Hepatocyte (in vitro differentiated cells): ENCODE results near the gene POF1B. TPM values are rescaled to one million over a fixed set of nuclear protein-coding genes. Genes with fewer than 3 reads are reported as not detected.

Source experiments
- DNase-seq: peaks from one replicate; pipeline ENCODE4 v3.0.0-alpha.2; 2016; ENCODE audit warnings: low spot score
- H2AFZ ChIP-seq: fragments of 200-600 bp; sonication (generic); 2 replicates; pipeline ENCODE4 v1.6.0; 2016; ENCODE audit warnings: antibody characterized with exemption, mild to moderate bottlenecking
- H3K27ac ChIP-seq: fragments of 200-600 bp; sonication (generic); 2 replicates; pipeline ENCODE4 v1.5.1; 2016; ENCODE audit warnings: mild to moderate bottlenecking
- H3K27me3 ChIP-seq: fragments of 200-600 bp; sonication (generic); 2 replicates; pipeline ENCODE4 v1.6.1; 2016
- H3K36me3 ChIP-seq: fragments of 200-600 bp; sonication (generic); replicated peaks from 2 replicates; pipeline ENCODE4 v1.5.1; 2016; ENCODE audit warnings: low read depth; ENCODE audit not compliant: insufficient read depth
- H3K4me1 ChIP-seq: fragments of 200-600 bp; sonication (generic); 2 replicates; pipeline ENCODE4 v1.5.1; 2016; ENCODE audit warnings: mild to moderate bottlenecking, moderate library complexity; ENCODE audit not compliant: insufficient read depth
- H3K4me2 ChIP-seq: fragments of 200-600 bp; sonication (generic); 2 replicates; pipeline ENCODE4 v1.6.0; 2016
- H3K4me3 ChIP-seq: fragments of 200-600 bp; sonication (generic); 2 replicates; pipeline ENCODE4 v1.5.1; 2016; ENCODE audit warnings: mild to moderate bottlenecking
- H3K79me2 ChIP-seq: fragments of 200-600 bp; sonication (generic); 2 replicates; pipeline ENCODE4 v1.6.0; 2017; ENCODE audit warnings: mild to moderate bottlenecking
- H3K9me2 ChIP-seq: fragments of 200-600 bp; sonication (generic); replicated peaks from 2 replicates; pipeline ENCODE4 v1.6.0; 2017; ENCODE audit warnings: mild to moderate bottlenecking; ENCODE audit not compliant: insufficient read depth
- H3K9me3 ChIP-seq: fragments of 200-600 bp; sonication (generic); 2 replicates; pipeline ENCODE4 v1.5.1; 2016; ENCODE audit warnings: low read depth, mild to moderate bottlenecking
- H4K20me1 ChIP-seq: fragments of 200-600 bp; sonication (generic); 2 replicates; pipeline ENCODE4 v1.6.0; 2016; ENCODE audit warnings: mild to moderate bottlenecking; ENCODE audit not compliant: insufficient read depth, poor library complexity, severe bottlenecking
- EZH2 ChIP-seq: fragments of 200-600 bp; sonication (generic); IDR thresholded peaks from 2 replicates; pipeline ENCODE4 v1.6.1; 2016; ENCODE audit warnings: antibody characterized with exemption, mild to moderate bottlenecking, borderline replicate concordance
- EZH2phosphoT487 ChIP-seq: fragments of 200-600 bp; sonication (generic); IDR thresholded peaks from one replicate; pipeline ENCODE4 v1.6.1; 2018; ENCODE audit warnings: antibody characterized with exemption, mild to moderate bottlenecking, low read depth, moderate library complexity; ENCODE audit not compliant: unreplicated experiment, severe bottlenecking
- WGBS: methylation state at CpG from one replicate; pipeline ENCODE4 v1.1.6; 2016; ENCODE audit warnings: low lambda C conversion rate; ENCODE audit errors: missing lambda C conversion rate; 5-methylcytosine and 5-hydroxymethylcytosine counted together
- polyA plus RNA-seq: library from polyadenylated mRNA; unstranded; fragments of >200 nt; fragmentation: Nextera tagmentation; extraction: Ambion mirVana; gene quantifications from 2 replicates; pipeline ENCODE4 v1.2.1, GENCODE V29; 2016
- total RNA-seq: library from RNA; depleted of rRNA; stranded (reverse); fragments of >200 nt; gene quantifications from 2 replicates; pipeline ENCODE4 v1.2.3, GENCODE V29; 2014
- TF ChIP-seq, protein P1 (sequence below): fragments of 200-600 bp; sonication (generic); IDR thresholded peaks from 2 replicates; pipeline ENCODE4 v1.5.1; 2016; ENCODE audit warnings: antibody characterized with exemption, mild to moderate bottlenecking; ENCODE audit not compliant: poor library complexity

The POF1B gene
- total and polyA plus RNA-seq, 2 experiments from 2014 or later, result 11.3 to 33.4 TPM

DNA sequence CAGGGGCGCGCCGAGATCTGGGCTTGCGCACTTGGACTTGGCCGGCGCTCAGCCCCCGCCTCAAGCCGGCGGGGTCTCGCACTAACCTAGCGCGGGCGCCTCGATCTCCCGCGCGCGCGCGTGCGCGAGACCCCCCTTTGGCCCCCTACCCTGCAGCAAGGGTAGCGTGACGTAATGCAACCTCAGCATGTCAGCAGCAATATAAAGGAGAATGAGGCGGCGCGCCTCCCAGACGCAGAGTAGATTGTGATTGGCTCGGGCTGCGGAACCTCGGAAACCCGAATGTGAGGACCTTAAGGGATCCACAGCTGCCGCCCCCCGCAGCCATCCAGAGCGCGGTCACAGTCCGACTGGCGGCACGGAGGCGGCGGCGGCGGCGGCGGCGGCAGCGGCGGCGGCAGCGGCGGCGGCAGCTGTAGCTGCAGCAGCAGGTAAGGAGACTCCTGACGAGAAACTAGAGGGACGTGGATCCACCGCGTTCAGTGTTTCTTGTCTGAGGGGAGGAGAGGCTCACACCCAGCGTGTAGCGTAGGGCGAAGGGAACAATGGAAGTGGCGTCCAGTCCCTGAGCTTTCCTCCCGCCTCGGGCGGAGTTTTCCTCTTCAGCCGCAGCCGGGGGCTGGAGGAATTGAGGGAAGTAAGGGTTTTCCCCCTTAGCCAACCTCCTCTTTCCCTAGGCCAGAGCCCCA, 135.6 kb downstream of the POF1B start, which contains the start of the genes SATL1 and ZNF711:
TSS of gene SATL1 (minus strand) at position 19 of the 689 bp plus-strand sequence. CDS start 134,811 bp downstream, outside the sequence.
TSS of gene ZNF711 (plus strand) at position 231 of the 689 bp plus-strand sequence. CDS start 3,582 bp downstream, outside the sequence.
- H3K27ac ChIP-seq, result peak within 1 kb of the TSS; percentile 97

DNA sequence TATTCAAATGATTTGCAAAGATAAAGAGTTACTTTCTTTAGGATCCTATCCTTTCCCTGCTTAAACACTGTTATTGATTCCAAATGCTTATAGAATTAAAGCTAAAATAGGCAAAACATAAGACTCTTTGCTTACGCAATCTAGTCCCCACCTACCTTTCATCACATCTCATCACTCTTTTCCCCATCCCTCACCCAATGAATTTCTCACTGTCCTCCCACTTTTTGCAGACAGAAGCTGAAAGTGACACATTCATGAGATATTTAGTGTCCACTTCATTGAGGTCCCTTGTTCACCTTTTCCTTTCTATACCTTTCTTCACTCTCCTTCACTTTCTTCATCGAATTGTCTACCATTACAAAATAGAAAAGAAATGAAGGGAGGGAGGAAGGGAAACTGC, 136.3 kb downstream of the POF1B start:
- no peaks in the 10 kb centered on the region for H3K36me3 ChIP-seq
- DNase-seq, result no peak
- 60% methylated on average over 2 of the region's 2 CpGs for WGBS
- H3K9me3 ChIP-seq, result no peaks in the 10 kb centered on the region
- no peaks in the 10 kb centered on the region for H3K27me3 ChIP-seq
- H3K4me2 ChIP-seq, result peak overlapping the region; percentile 67
- peak overlapping the region; percentile 29 for H2AFZ ChIP-seq
- peaks cover 28% of the 10 kb centered on the region for H3K79me2 ChIP-seq
- H3K9me2 ChIP-seq, result no peaks in the 10 kb centered on the region
- H3K27ac ChIP-seq, result peak overlapping the region; percentile 97
- no peaks in the 10 kb centered on the region for H4K20me1 ChIP-seq
- TF ChIP-seq, protein P1, sequence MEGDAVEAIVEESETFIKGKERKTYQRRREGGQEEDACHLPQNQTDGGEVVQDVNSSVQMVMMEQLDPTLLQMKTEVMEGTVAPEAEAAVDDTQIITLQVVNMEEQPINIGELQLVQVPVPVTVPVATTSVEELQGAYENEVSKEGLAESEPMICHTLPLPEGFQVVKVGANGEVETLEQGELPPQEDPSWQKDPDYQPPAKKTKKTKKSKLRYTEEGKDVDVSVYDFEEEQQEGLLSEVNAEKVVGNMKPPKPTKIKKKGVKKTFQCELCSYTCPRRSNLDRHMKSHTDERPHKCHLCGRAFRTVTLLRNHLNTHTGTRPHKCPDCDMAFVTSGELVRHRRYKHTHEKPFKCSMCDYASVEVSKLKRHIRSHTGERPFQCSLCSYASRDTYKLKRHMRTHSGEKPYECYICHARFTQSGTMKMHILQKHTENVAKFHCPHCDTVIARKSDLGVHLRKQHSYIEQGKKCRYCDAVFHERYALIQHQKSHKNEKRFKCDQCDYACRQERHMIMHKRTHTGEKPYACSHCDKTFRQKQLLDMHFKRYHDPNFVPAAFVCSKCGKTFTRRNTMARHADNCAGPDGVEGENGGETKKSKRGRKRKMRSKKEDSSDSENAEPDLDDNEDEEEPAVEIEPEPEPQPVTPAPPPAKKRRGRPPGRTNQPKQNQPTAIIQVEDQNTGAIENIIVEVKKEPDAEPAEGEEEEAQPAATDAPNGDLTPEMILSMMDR, result no peak
- no peak for TF ChIP-seq EZH2phosphoT487
- no peak for TF ChIP-seq EZH2
- H3K4me1 ChIP-seq, result no peaks in the 10 kb centered on the region
- H3K4me3 ChIP-seq, result peak overlapping the region; percentile 52

More for the DNA sequence above, 135.6 kb downstream of the POF1B start, which contains the start of the genes SATL1 and ZNF711:
- 43% methylated on average over 62 of the region's 65 CpGs for WGBS
- H4K20me1 ChIP-seq, result no peaks in the 10 kb centered on the region
- H3K9me3 ChIP-seq, result no peaks in the 10 kb centered on the region
- TF ChIP-seq EZH2phosphoT487 (no peak), EZH2 (no peak)
- TF ChIP-seq, protein P1, result no peak
- H3K4me2 ChIP-seq, result peak within 1 kb of the TSS; percentile 67
- no peaks in the 10 kb centered on the region for H3K9me2 ChIP-seq
- H3K4me1 ChIP-seq, result no peaks in the 10 kb centered on the region
- no peaks in the 10 kb centered on the region for H3K36me3 ChIP-seq
- DNase-seq, result peak; percentile 85
- H3K27me3 ChIP-seq, result no peaks in the 10 kb centered on the region
- H3K4me3 ChIP-seq, result peak within 1 kb of the TSS; percentile 52
- H2AFZ ChIP-seq, result peak within 1 kb of the TSS; percentile 83
- H3K79me2 ChIP-seq, result peaks cover 35% of the 10 kb centered on the region

Other genes with a start within 250 kb of the POF1B start
- 0.17 and 0.32 TPM in 2 replicates for gene SATL1, start 135.9 kb downstream of the POF1B start, total RNA-seq
- 0.17 and 0.30 TPM in 2 replicates for gene SATL1, start 135.9 kb downstream of the POF1B start, polyA plus RNA-seq
- gene ZNF711, start 135.7 kb downstream of the POF1B start, total RNA-seq, result 31.7 and 34.1 TPM in 2 replicates
- 16.2 and 16.6 TPM in 2 replicates for gene ZNF711, start 135.7 kb downstream of the POF1B start, polyA plus RNA-seq